HEK293 (cell line): Measurements from ENCODE around the gene SCART1.
"Not testable (repeated sequence)": the region's sequence is repeated elsewhere in the genome, so short reads cannot be mapped to it uniquely, and the experiment has no call there.

ENCODE experiments used
- TCF7L2 ChIP-seq: IDR thresholded peaks from 2 replicates; pipeline ENCODE4 v1.6.1; 2011; ENCODE audit warnings: low read depth, mild to moderate bottlenecking, inconsistent platforms, low read length, moderate library complexity, borderline replicate concordance
- YY1 ChIP-seq: fragments of 450-650 bp; formaldehyde crosslinking; IDR thresholded peaks from 2 replicates; pipeline ENCODE4 v1.5.1; 2018; ENCODE audit warnings: missing biosample characterization, missing genetic modification characterization
- ZBTB21 ChIP-seq: fragments of 450-650 bp; formaldehyde crosslinking; IDR thresholded peaks from 2 replicates; pipeline ENCODE4 v1.5.1; 2017; ENCODE audit warnings: missing biosample characterization, missing genetic modification characterization
- ZNF211 ChIP-seq: fragments of 450-650 bp; formaldehyde crosslinking; IDR thresholded peaks from 2 replicates; pipeline ENCODE4 v1.5.1; 2016; ENCODE audit warnings: low read depth, missing biosample characterization, missing genetic modification characterization
- ZNF24 ChIP-seq: fragments of 450-650 bp; formaldehyde crosslinking; IDR thresholded peaks from 2 replicates; pipeline ENCODE4 v1.5.1; 2016; ENCODE audit warnings: missing biosample characterization, missing genetic modification characterization
- ZNF324 ChIP-seq: fragments of 450-650 bp; formaldehyde crosslinking; IDR thresholded peaks from 2 replicates; pipeline ENCODE4 v1.5.1; 2016; ENCODE audit warnings: missing biosample characterization, missing genetic modification characterization
- ZNF366 ChIP-seq: fragments of 450-650 bp; formaldehyde crosslinking; conservative IDR thresholded peaks from 2 replicates; pipeline ENCODE4 v1.5.1; 2016; ENCODE audit warnings: missing biosample characterization, missing genetic modification characterization
- ZNF404 ChIP-seq: fragments of 450-650 bp; formaldehyde crosslinking; IDR thresholded peaks from 2 replicates; pipeline ENCODE4 v1.5.1; 2017; ENCODE audit warnings: missing biosample characterization, missing genetic modification characterization
- ZNF561 ChIP-seq: fragments of 450-650 bp; IDR thresholded peaks from 2 replicates; pipeline ENCODE4 v1.5.1; 2018; ENCODE audit warnings: missing biosample characterization, missing genetic modification characterization, borderline replicate concordance
- ZNF792 ChIP-seq: fragments of 450-650 bp; formaldehyde crosslinking; IDR thresholded peaks from 2 replicates; pipeline ENCODE4 v1.5.1; 2016; ENCODE audit warnings: missing biosample characterization, missing genetic modification characterization
- TF ChIP-seq, protein P1 (sequence below): fragments of 450-650 bp; formaldehyde crosslinking; IDR thresholded peaks from 2 replicates; pipeline ENCODE4 v1.5.1; 2016; ENCODE audit warnings: missing biosample characterization, missing genetic modification characterization
- TF ChIP-seq, protein P2 (sequence below): sonication (generic); formaldehyde crosslinking; IDR thresholded peaks from 2 replicates; pipeline ENCODE4 v1.8.1; 2022; ENCODE audit warnings: mild to moderate bottlenecking, moderate library complexity, missing genetic modification reagents
- TF ChIP-seq, protein P3 (sequence below): fragments of 450-650 bp; formaldehyde crosslinking; IDR thresholded peaks from 2 replicates; pipeline ENCODE4 v1.5.1; 2017; ENCODE audit warnings: missing biosample characterization, missing genetic modification characterization

DNA sequence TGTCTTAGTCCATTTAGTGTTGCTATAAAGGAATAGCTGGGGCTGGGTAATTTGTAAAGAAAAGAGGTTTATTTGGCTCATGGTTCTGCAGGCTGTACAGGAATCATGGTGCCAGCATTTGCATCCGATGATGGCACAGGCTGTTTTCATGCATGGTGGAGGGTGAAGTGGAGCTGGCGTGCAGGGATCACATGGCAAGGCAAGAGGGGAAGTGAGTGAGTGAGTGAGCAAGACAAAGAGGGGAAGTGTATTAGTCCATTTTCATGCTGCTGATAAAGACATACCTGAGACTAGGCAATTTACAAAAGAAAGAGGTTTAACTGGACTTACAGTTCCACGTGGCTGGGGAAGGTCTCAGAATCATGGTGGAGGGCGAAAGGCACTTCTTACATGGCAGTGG lies 39.8 kb downstream of the SCART1 start:
- TF ChIP-seq TCF7L2; ZNF324 (tag by site-specific recombination); ZNF404 (tag by site-specific recombination); ZNF792; YY1 (tag by site-specific recombination); ZNF211 (tag by site-specific recombination); ZNF24 (tag by site-specific recombination); ZNF561; ZNF366 (tag by site-specific recombination); ZBTB21 (tag by site-specific recombination): not testable (repeated sequence)
- TF ChIP-seq, protein P1, sequence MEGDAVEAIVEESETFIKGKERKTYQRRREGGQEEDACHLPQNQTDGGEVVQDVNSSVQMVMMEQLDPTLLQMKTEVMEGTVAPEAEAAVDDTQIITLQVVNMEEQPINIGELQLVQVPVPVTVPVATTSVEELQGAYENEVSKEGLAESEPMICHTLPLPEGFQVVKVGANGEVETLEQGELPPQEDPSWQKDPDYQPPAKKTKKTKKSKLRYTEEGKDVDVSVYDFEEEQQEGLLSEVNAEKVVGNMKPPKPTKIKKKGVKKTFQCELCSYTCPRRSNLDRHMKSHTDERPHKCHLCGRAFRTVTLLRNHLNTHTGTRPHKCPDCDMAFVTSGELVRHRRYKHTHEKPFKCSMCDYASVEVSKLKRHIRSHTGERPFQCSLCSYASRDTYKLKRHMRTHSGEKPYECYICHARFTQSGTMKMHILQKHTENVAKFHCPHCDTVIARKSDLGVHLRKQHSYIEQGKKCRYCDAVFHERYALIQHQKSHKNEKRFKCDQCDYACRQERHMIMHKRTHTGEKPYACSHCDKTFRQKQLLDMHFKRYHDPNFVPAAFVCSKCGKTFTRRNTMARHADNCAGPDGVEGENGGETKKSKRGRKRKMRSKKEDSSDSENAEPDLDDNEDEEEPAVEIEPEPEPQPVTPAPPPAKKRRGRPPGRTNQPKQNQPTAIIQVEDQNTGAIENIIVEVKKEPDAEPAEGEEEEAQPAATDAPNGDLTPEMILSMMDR (tag by site-specific recombination): not testable (repeated sequence)
- TF ChIP-seq, protein P2, sequence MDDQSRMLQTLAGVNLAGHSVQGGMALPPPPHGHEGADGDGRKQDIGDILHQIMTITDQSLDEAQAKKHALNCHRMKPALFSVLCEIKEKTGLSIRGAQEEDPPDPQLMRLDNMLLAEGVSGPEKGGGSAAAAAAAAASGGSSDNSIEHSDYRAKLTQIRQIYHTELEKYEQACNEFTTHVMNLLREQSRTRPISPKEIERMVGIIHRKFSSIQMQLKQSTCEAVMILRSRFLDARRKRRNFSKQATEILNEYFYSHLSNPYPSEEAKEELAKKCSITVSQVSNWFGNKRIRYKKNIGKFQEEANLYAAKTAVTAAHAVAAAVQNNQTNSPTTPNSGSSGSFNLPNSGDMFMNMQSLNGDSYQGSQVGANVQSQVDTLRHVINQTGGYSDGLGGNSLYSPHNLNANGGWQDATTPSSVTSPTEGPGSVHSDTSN (CRISPR knock-in tag): not testable (repeated sequence)
- TF ChIP-seq, protein P3, sequence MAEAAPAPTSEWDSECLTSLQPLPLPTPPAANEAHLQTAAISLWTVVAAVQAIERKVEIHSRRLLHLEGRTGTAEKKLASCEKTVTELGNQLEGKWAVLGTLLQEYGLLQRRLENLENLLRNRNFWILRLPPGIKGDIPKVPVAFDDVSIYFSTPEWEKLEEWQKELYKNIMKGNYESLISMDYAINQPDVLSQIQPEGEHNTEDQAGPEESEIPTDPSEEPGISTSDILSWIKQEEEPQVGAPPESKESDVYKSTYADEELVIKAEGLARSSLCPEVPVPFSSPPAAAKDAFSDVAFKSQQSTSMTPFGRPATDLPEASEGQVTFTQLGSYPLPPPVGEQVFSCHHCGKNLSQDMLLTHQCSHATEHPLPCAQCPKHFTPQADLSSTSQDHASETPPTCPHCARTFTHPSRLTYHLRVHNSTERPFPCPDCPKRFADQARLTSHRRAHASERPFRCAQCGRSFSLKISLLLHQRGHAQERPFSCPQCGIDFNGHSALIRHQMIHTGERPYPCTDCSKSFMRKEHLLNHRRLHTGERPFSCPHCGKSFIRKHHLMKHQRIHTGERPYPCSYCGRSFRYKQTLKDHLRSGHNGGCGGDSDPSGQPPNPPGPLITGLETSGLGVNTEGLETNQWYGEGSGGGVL (tag by site-specific recombination): not testable (repeated sequence)
